Epithelial cell of esophagus (primary cell): ENCODE data around the gene MRPL23.

Source experiments
- DNase-seq: peaks from one replicate; pipeline ENCODE4 v3.0.0; 2010; ENCODE audit warnings: low read depth
- H3K4me3 ChIP-seq: 2 replicates; pipeline ENCODE4 v1.5.1; 2011; ENCODE audit warnings: mild to moderate bottlenecking, low read length, control low read depth
- TF ChIP-seq, protein P1 (sequence below): IDR thresholded peaks from 2 replicates; pipeline ENCODE4 v1.5.1; 2011; ENCODE audit warnings: low read depth, mild to moderate bottlenecking, low read length, control low read depth, inconsistent platforms; ENCODE audit not compliant: insufficient read depth; ENCODE audit errors: missing control alignments

MRPL23 gene

DNA sequence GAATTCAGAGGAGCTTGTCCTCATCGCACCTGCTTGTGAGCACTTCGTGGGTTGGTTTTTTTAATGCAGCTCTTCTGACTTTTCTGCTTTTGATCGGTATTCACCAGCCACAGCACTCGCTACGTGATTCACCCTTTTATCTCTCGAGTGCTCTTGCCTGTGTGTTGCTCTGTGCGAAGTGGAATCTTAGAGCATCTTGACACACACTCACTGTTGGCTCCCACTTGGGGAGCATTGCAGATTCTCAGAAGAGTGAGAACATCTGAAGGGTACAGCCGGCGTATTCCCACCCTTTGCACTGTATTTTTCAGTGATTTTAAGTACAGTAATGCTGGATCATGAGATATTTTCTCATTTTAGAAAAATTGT, 16.7 kb upstream of the MRPL23 start:
- DNase-seq, result no peak
- H3K4me3 ChIP-seq, result no peak overlapping the region
- TF ChIP-seq, protein P1, sequence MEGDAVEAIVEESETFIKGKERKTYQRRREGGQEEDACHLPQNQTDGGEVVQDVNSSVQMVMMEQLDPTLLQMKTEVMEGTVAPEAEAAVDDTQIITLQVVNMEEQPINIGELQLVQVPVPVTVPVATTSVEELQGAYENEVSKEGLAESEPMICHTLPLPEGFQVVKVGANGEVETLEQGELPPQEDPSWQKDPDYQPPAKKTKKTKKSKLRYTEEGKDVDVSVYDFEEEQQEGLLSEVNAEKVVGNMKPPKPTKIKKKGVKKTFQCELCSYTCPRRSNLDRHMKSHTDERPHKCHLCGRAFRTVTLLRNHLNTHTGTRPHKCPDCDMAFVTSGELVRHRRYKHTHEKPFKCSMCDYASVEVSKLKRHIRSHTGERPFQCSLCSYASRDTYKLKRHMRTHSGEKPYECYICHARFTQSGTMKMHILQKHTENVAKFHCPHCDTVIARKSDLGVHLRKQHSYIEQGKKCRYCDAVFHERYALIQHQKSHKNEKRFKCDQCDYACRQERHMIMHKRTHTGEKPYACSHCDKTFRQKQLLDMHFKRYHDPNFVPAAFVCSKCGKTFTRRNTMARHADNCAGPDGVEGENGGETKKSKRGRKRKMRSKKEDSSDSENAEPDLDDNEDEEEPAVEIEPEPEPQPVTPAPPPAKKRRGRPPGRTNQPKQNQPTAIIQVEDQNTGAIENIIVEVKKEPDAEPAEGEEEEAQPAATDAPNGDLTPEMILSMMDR, result no peak

DNA sequence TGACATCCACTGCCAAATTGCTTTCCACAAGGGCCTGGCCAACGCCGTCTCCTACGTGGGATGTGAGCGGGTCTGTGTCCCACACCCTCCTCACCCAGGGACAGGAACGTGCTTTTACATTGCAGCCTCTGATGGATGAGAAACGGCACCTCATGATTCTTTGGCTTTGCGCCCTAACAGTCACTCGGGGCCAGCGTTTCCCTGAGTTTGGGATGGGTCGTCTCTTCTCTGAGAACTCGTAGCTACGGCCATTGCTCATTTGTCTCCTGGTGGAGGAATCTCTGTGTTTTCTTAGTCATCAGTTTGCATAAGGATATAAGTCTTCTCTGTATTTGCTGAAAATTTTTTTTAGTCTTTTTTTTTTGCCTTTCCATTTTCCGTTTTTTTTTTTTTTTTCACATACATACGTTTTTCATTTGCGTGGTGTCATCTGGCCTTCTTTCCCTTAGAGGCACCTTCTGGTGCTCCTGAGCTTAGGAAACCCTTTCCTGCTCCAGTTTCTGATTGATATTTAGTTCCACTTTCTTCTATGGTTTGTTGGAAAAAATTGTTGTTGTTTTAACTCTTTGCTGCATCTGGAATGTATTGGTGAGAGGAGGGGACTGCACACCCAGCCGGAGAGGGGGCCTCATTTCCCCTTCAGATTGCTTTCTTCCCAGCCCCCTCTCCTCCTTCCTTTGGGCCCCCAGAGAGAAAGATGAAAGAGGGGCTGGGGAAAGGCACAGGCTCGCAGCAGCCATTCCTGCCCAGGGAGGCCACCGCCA, 15.6 kb upstream of the MRPL23 start:
- TF ChIP-seq, protein P1, result no peak
- peak; percentile 42 for DNase-seq

DNA sequence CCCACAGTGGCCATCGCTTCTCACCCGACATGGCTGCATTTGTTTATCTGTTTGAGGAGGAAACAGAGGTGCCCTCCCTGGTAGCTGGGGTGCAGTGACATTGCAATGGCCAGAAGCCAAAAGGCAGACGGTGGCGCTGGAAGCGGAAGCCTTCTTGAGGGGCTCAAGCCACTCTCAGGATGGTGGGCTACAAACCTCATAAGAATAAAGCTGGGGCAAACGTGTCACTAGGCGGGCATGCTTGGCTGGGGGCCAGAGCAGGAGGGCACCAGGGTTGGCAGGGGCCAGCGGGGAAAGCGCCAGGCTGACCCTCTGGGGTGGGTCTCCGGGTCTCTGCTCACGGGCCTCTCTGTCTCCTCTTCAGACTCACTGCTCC, 15.0 kb upstream of the MRPL23 start:
- DNase-seq, result no peak
- TF ChIP-seq, protein P1, result no peak
- no peak overlapping the region for H3K4me3 ChIP-seq

More for the DNA sequence above, 15.6 kb upstream of the MRPL23 start:
- no peak overlapping the region for H3K4me3 ChIP-seq

DNA sequence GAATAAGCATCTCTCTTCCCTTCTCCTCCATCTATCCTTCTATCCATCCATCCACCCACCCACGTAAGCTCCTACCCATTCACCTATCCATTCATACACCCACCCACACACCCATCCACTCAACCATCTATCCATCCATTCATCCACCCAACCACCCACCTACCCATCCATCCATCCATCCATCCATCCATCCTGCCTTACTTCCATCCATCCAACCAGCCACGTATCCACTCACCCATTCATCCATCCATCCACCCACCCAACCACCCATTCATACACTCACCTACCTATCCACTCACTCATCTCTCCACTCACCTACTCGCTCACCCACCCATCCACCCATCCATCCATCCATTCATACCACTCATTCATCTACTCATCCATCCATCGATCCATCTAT, 14.5 kb upstream of the MRPL23 start:
- TF ChIP-seq, protein P1, result no peak
- H3K4me3 ChIP-seq, result no peak overlapping the region
- no peak for DNase-seq

DNA sequence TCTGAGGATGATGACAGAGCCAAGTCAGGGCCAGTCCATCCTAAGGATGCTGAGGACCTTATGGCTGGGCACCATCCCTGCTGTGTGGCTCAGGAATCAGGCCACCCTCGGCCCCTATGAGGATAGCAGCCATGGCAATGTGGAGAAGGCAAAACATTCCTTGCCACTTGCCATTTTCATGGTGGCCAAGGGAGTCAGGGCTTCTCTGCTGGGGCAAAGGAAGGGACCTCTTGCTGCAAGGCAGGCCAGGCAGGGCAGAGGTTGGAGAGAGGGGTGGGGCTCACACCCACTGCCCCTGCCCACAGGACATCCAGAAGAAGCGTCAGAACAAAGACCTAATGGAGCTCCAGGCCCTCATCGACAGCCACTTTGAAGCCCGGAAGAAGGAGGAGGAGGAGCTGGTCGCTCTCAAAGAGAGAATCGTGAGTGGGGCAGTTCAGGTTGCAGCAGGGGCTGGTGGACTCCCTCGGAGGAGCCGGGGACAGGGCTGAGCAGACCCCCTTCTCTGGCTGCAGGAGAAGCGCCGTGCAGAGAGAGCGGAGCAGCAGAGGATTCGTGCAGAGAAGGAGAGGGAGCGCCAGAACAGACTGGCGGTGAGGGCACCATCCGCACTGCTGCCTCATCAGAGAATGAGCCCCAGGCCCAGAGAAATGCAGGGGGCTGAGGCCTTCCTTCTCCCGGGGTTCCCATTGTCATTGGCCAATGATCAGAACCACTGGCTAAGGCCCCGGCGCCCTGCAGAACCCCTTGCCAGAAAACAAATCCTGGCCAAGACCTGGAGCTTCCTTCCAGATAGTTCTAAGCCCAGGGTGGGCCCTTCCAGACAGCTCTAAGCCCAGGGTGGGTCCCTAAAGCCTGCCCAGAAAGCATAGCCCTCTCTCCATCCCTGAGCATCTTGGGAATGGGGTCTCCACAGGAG, 13.5 kb upstream of the MRPL23 start:
- DNase-seq, result no peak
- TF ChIP-seq, protein P1, result no peak
- H3K4me3 ChIP-seq, result no peak overlapping the region

DNA sequence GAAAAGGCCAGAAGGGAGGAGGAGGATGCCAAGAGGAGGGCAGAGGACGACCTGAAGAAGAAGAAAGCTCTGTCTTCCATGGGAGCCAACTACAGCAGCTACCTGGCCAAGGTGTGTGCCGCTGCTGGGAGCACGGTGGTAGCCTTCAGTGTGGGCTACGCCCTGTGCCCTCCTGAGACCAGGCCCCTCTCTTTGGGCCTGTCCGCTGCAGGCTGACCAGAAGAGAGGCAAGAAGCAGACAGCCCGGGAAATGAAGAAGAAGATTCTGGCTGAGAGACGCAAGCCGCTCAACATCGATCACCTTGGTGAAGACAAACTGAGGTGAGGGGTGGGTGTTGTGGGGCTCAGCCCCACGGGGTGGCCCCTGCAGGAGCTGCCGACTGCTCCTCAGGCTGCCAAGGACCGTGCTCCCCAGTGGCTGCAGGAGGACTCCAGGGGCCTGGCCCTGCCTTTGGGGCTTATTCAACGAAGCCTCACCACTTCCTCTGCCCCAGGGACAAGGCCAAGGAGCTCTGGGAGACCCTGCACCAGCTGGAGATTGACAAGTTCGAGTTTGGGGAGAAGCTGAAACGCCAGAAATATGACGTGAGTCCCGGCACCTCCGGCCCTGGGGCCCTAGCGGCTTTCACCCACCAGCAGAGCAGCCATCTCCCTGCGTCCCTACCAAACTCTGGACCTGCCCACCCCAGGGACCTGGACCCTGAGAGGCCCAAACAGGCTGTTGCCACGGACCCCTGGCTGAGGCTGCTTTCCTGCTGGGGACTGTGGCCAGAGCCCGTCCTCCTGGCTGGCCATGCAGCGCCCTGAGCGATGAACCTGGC, 12.6 kb upstream of the MRPL23 start:
- TF ChIP-seq, protein P1, result no peak
- no peak for DNase-seq
- no peak overlapping the region for H3K4me3 ChIP-seq
